IMR-90 (cell line): ENCODE data around the gene ARFIP2.

Source experiments
- MAFK ChIP-seq: IDR thresholded peaks from 2 replicates; pipeline ENCODE4 v1.6.1; 2012; ENCODE audit warnings: low read depth, low read length, improper control_type of control experiment
- RCOR1 ChIP-seq: IDR thresholded peaks from 2 replicates; pipeline ENCODE4 v1.6.1; 2012; ENCODE audit warnings: mild to moderate bottlenecking, low read length, improper control_type of control experiment; ENCODE audit not compliant: insufficient replicate concordance
- USF2 ChIP-seq: fragments of 150-350 bp; IDR thresholded peaks from 2 replicates; pipeline ENCODE4 v1.6.1; 2017; ENCODE audit warnings: mild to moderate bottlenecking, antibody characterized with exemption, low read length, low read depth
- TF ChIP-seq, protein P1 (sequence below): conservative IDR thresholded peaks from 2 replicates; pipeline ENCODE4 v1.5.1; 2012; ENCODE audit warnings: mild to moderate bottlenecking, low read depth, low read length, improper control_type of control experiment

DNA sequence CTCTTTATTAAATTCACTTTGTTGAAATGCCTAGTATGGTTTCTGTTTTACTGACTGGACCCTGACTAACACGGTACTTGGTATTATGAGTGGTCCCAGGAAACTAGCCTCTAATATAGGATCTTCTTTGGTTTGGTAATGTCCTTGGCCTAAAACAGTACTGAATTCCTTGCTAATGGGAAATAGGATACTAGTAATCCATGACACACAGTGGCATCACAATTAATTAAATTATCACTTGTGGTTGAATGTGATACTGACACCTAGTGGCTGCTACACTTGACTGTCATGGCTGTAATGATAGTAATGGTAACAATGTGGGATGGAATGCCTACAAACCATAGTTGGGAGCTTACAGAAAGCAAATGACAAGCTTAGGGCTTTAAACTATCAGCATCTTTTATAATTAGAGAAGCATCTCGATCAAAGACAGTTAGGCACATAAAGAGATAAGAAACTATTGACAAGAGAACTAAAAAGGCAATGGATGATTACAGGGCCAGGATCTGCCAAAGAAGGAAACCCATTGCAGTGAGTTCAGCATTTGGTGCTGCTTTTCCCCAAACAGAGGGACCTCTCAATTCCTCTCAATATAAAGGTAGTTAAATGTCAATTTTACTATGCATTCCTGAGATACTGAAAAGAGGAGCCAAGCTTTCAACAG lies 24.6 kb upstream of the ARFIP2 start:
- TF ChIP-seq RCOR1: no peak
- no peak for TF ChIP-seq USF2
- TF ChIP-seq, protein P1, sequence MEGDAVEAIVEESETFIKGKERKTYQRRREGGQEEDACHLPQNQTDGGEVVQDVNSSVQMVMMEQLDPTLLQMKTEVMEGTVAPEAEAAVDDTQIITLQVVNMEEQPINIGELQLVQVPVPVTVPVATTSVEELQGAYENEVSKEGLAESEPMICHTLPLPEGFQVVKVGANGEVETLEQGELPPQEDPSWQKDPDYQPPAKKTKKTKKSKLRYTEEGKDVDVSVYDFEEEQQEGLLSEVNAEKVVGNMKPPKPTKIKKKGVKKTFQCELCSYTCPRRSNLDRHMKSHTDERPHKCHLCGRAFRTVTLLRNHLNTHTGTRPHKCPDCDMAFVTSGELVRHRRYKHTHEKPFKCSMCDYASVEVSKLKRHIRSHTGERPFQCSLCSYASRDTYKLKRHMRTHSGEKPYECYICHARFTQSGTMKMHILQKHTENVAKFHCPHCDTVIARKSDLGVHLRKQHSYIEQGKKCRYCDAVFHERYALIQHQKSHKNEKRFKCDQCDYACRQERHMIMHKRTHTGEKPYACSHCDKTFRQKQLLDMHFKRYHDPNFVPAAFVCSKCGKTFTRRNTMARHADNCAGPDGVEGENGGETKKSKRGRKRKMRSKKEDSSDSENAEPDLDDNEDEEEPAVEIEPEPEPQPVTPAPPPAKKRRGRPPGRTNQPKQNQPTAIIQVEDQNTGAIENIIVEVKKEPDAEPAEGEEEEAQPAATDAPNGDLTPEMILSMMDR: peak; percentile 67
- no peak for TF ChIP-seq MAFK
